CD4-positive, alpha-beta T cell treated with Interleukin-4 for 1 hour (primary cell): ENCODE results near the gene LY6G6C.

Source experiments
- DNase-seq, 2 donors: peaks; one replicate each; pipeline ENCODE4 v3.0.0-alpha.2; 2020 to 2022

Gene LY6G6C

DNA sequence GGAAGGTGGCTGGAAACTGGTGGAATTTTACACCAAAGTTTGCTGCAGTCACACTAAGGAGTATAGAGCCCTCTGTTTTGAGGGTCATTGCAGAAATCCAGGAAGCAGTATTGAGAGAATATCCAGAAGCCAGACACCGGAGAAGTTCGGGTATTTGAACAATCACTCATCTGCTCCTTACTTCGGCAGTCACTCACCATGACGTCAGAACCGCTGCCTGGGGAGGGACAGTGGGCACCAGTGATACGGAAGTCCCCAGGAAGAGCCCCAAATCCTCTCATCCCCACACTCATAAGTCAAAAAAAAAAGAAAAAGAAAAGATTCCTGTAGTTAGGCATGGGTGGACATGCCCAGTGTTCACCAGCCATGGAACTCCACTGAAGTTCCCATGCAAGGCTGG, 44.6 kb downstream of the LY6G6C start:
- no peak for DNase-seq

DNA sequence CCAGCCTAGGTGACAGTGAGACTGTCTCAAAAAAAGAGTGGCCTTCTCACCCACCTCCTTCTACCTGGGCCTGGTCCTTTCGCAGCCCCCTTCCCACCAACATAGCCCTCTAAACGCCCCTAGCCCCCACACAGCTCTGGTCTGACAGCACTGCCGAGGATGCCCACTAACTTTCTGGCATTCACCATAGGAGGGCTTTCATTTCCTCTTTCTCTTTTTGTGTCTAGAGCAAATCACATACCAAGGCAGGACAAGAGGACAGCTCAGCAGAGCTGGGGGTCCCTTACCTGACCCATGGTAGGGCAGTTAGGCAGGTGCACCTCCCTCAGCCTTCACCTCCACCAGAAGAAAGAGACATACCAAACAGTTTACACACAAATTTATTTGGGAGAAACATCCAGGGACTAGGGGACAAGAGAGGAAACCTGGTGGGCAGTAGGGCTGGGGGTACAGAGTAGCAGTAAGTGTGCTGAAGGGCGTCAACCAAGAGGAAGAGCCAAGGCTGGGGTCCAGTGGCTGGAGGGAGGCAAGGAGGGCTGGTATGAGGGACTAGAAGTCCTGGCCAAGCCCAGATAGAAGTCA, 45.1 kb downstream of the LY6G6C start:
- DNase-seq, result no peak

- no peak for DNase-seq
Observed at GRCh38 chr6:31669676-31670075, 51.9 kb downstream of the LY6G6C start, which contains the start of gene LY6G5B. LY6G5B (plus strand) TSS chr6:31669976; CDS start chr6:31670951, 975 bp downstream.
